ENCODE data around the gene MICAL3.
"Not testable (repeated sequence)": the region's sequence is repeated elsewhere in the genome, so short reads cannot be mapped to it uniquely, and the experiment has no call there.

The MICAL3 gene

GRCh38 chr22:17941471-17942406, 82.6 kb downstream of the MICAL3 start:
- Mint-ChIP-seq H3K4me1 (ENCODE audit: low read depth) (peaks cover 10% of the 10 kb centered on the region), H3K4me3 (no peak overlapping the region), H3K36me3 (ENCODE audit: low read depth) (no peaks in the 10 kb centered on the region), H3K9me3 (no peaks in the 10 kb centered on the region), H3K27me3 (no peaks in the 10 kb centered on the region), H3K27ac (no peak overlapping the region)
- no peak for DNase-seq

- DNase-seq, result no peak
- no peak overlapping the region for H3K27ac Mint-ChIP-seq
- no peaks in the 10 kb centered on the region for H3K27me3 Mint-ChIP-seq
- H3K36me3 Mint-ChIP-seq (ENCODE audit: low read depth), result no peaks in the 10 kb centered on the region
- peaks cover 15% of the 10 kb centered on the region for H3K4me1 Mint-ChIP-seq (ENCODE audit: low read depth)
- H3K4me3 Mint-ChIP-seq, result no peak overlapping the region
- H3K9me3 Mint-ChIP-seq, result no peaks in the 10 kb centered on the region
These were observed 84.8 kb downstream of the MICAL3 start for GRCh38 chr22:17939579-17939978.

GRCh38 chr22:17939011-17939410, 85.3 kb downstream of the MICAL3 start:
- Mint-ChIP-seq H3K4me1 (ENCODE audit: low read depth) (peaks cover 17% of the 10 kb centered on the region), H3K4me3 (no peak overlapping the region), H3K27me3 (no peaks in the 10 kb centered on the region), H3K9me3 (no peaks in the 10 kb centered on the region), H3K27ac (no peak overlapping the region), H3K36me3 (ENCODE audit: low read depth) (no peaks in the 10 kb centered on the region)
- no peak for DNase-seq

- H3K36me3 Mint-ChIP-seq (ENCODE audit: low read depth), result no peaks in the 10 kb centered on the region
- H3K27ac Mint-ChIP-seq, result no peak overlapping the region
- H3K4me3 Mint-ChIP-seq, result no peak overlapping the region
- H3K4me1 Mint-ChIP-seq (ENCODE audit: low read depth), result peaks cover 22% of the 10 kb centered on the region
- DNase-seq, result no peak
- H3K27me3 Mint-ChIP-seq, result no peaks in the 10 kb centered on the region
- H3K9me3 Mint-ChIP-seq, result no peaks in the 10 kb centered on the region
These were observed 85.9 kb downstream of the MICAL3 start for GRCh38 chr22:17938484-17938924.

- H3K36me3 Mint-ChIP-seq (ENCODE audit: low read depth); H3K9me3 Mint-ChIP-seq; H3K27ac Mint-ChIP-seq; H3K4me3 Mint-ChIP-seq; DNase-seq; H3K27me3 Mint-ChIP-seq: not testable (repeated sequence)
- peaks cover 35% of the 10 kb centered on the region for H3K4me1 Mint-ChIP-seq (ENCODE audit: low read depth)
These were observed 91.9 kb downstream of the MICAL3 start for GRCh38 chr22:17932457-17932856.

GRCh38 chr22:17931400-17931825, 92.9 kb downstream of the MICAL3 start:
- no peak overlapping the region for H3K27ac Mint-ChIP-seq
- H3K9me3 Mint-ChIP-seq, result no peaks in the 10 kb centered on the region
- no peaks in the 10 kb centered on the region for H3K27me3 Mint-ChIP-seq
- H3K36me3 Mint-ChIP-seq (ENCODE audit: low read depth), result no peaks in the 10 kb centered on the region
- peaks cover 35% of the 10 kb centered on the region for H3K4me1 Mint-ChIP-seq (ENCODE audit: low read depth)
- no peak overlapping the region for H3K4me3 Mint-ChIP-seq
- DNase-seq, result no peak

GRCh38 chr22:17930455-17931313, 93.7 kb downstream of the MICAL3 start:
- DNase-seq, result no peak
- no peak overlapping the region for H3K27ac Mint-ChIP-seq
- no peak overlapping the region for H3K4me3 Mint-ChIP-seq
- no peaks in the 10 kb centered on the region for H3K36me3 Mint-ChIP-seq (ENCODE audit: low read depth)
- peaks cover 34% of the 10 kb centered on the region for H3K4me1 Mint-ChIP-seq (ENCODE audit: low read depth)
- H3K27me3 Mint-ChIP-seq, result no peaks in the 10 kb centered on the region
- H3K9me3 Mint-ChIP-seq, result no peaks in the 10 kb centered on the region

- H3K9me3 Mint-ChIP-seq, result no peaks in the 10 kb centered on the region
- H3K4me1 Mint-ChIP-seq (ENCODE audit: low read depth), result peaks cover 30% of the 10 kb centered on the region
- no peak for DNase-seq
- H3K36me3 Mint-ChIP-seq (ENCODE audit: low read depth), result no peaks in the 10 kb centered on the region
- H3K27me3 Mint-ChIP-seq, result no peaks in the 10 kb centered on the region
- H3K4me3 Mint-ChIP-seq, result no peak overlapping the region
- H3K27ac Mint-ChIP-seq, result no peak overlapping the region
These were observed 94.5 kb downstream of the MICAL3 start for GRCh38 chr22:17929909-17930308.

GRCh38 chr22:17928391-17928790, 96.0 kb downstream of the MICAL3 start:
- Mint-ChIP-seq H3K27ac (no peak overlapping the region), H3K4me3 (no peak overlapping the region), H3K27me3 (no peaks in the 10 kb centered on the region), H3K4me1 (ENCODE audit: low read depth) (peaks cover 18% of the 10 kb centered on the region), H3K9me3 (no peaks in the 10 kb centered on the region), H3K36me3 (ENCODE audit: low read depth) (no peaks in the 10 kb centered on the region)
- DNase-seq, result no peak

- Mint-ChIP-seq H3K4me1 (ENCODE audit: low read depth) (peaks cover 13% of the 10 kb centered on the region), H3K9me3 (no peaks in the 10 kb centered on the region), H3K27ac (no peak overlapping the region), H3K4me3 (no peak overlapping the region), H3K36me3 (ENCODE audit: low read depth) (no peaks in the 10 kb centered on the region), H3K27me3 (no peaks in the 10 kb centered on the region)
- no peak for DNase-seq
These were observed 97.3 kb downstream of the MICAL3 start for GRCh38 chr22:17927062-17927461.

GRCh38 chr22:17926516-17926915, 97.8 kb downstream of the MICAL3 start:
- Mint-ChIP-seq H3K36me3 (ENCODE audit: low read depth) (no peaks in the 10 kb centered on the region), H3K4me3 (no peak overlapping the region), H3K27me3 (no peaks in the 10 kb centered on the region), H3K27ac (no peak overlapping the region), H3K9me3 (no peaks in the 10 kb centered on the region), H3K4me1 (ENCODE audit: low read depth) (peaks cover 13% of the 10 kb centered on the region)
- no peak for DNase-seq

- H3K36me3 Mint-ChIP-seq (ENCODE audit: low read depth), result no peaks in the 10 kb centered on the region
- H3K4me3 Mint-ChIP-seq, result no peak overlapping the region
- no peak overlapping the region for H3K27ac Mint-ChIP-seq
- H3K4me1 Mint-ChIP-seq (ENCODE audit: low read depth), result peaks cover 23% of the 10 kb centered on the region
- DNase-seq, result no peak
- no peaks in the 10 kb centered on the region for H3K27me3 Mint-ChIP-seq
- H3K9me3 Mint-ChIP-seq, result no peaks in the 10 kb centered on the region
These were observed 98.9 kb downstream of the MICAL3 start for GRCh38 chr22:17925431-17925841.

GRCh38 chr22:17924735-17925364, 99.5 kb downstream of the MICAL3 start:
- DNase-seq, result no peak

GRCh38 chr22:17924076-17924475, 100.3 kb downstream of the MICAL3 start:
- no peaks in the 10 kb centered on the region for H3K27me3 Mint-ChIP-seq
- no peak overlapping the region for H3K4me3 Mint-ChIP-seq
- DNase-seq, result no peak
- no peaks in the 10 kb centered on the region for H3K36me3 Mint-ChIP-seq (ENCODE audit: low read depth)
- H3K9me3 Mint-ChIP-seq, result no peaks in the 10 kb centered on the region
- peaks cover 21% of the 10 kb centered on the region for H3K4me1 Mint-ChIP-seq (ENCODE audit: low read depth)
- H3K27ac Mint-ChIP-seq, result no peak overlapping the region

More at GRCh38 chr22:17924735-17925364, 99.5 kb downstream of the MICAL3 start:
- Mint-ChIP-seq H3K27ac (no peak overlapping the region), H3K27me3 (no peaks in the 10 kb centered on the region), H3K4me1 (ENCODE audit: low read depth) (peaks cover 21% of the 10 kb centered on the region), H3K9me3 (no peaks in the 10 kb centered on the region), H3K4me3 (no peak overlapping the region), H3K36me3 (ENCODE audit: low read depth) (no peaks in the 10 kb centered on the region)
